ENCODE measurements around the gene CRABP1. TPM values are rescaled to one million over a fixed set of nuclear protein-coding genes. Genes with fewer than 3 reads are reported as not detected.

CRABP1 gene
- total RNA-seq, 4 donors from 2014 or later = 2.1 TPM; not detected in 3

GRCh38 chr15:78389738-78390137, 49.6 kb downstream of the CRABP1 start:
- Histone ChIP-seq H3K4me1 (no peaks in the 10 kb centered on the region), H3K9me3 (no peaks in the 10 kb centered on the region), H3K27me3 (no peaks in the 10 kb centered on the region), H3K4me3 (no peak overlapping the region), H3K36me3 (no peaks in the 10 kb centered on the region), H3K27ac (no peak overlapping the region)
- TF ChIP-seq CTCF (IDR thresholded peaks at IDR 0.05) (no peak), POLR2A (IDR thresholded peaks at IDR 0.05) (no peak)
- DNase-seq = no peak

- TF ChIP-seq POLR2A (IDR thresholded peaks at IDR 0.05) (no peak), CTCF (IDR thresholded peaks at IDR 0.05) (no peak)
- no peak overlapping the region for H3K27ac ChIP-seq
- H3K27me3 ChIP-seq = no peaks in the 10 kb centered on the region
- H3K36me3 ChIP-seq = no peaks in the 10 kb centered on the region
- no peaks in the 10 kb centered on the region for H3K4me1 ChIP-seq
- H3K9me3 ChIP-seq = no peaks in the 10 kb centered on the region
- no peak for DNase-seq
- no peak overlapping the region for H3K4me3 ChIP-seq
Observed at GRCh38 chr15:78390242-78390641, 50.1 kb downstream of the CRABP1 start.

GRCh38 chr15:78390826-78391225, 50.7 kb downstream of the CRABP1 start:
- no peak for DNase-seq
- Histone ChIP-seq H3K9me3 (no peaks in the 10 kb centered on the region), H3K36me3 (no peaks in the 10 kb centered on the region), H3K27ac (no peak overlapping the region), H3K4me1 (no peaks in the 10 kb centered on the region), H3K4me3 (no peak overlapping the region), H3K27me3 (no peaks in the 10 kb centered on the region)
- TF ChIP-seq CTCF (IDR thresholded peaks at IDR 0.05) (no peak), POLR2A (IDR thresholded peaks at IDR 0.05) (no peak)

GRCh38 chr15:78391781-78392180, 51.6 kb downstream of the CRABP1 start:
- H3K4me1 ChIP-seq = peaks cover 0 to 4% (median 0%) of the 10 kb centered on the region in 4 donors
- no peak overlapping the region for H3K4me3 ChIP-seq
- no peaks in the 10 kb centered on the region for H3K27me3 ChIP-seq
- no peak overlapping the region for H3K27ac ChIP-seq
- TF ChIP-seq CTCF (IDR thresholded peaks at IDR 0.05) = no peak
- TF ChIP-seq POLR2A (IDR thresholded peaks at IDR 0.05) = no peak
- no peaks in the 10 kb centered on the region for H3K9me3 ChIP-seq
- no peak for DNase-seq
- no peaks in the 10 kb centered on the region for H3K36me3 ChIP-seq

- DNase-seq = peak in 2 of 3 donors; percentile 66 to 72
- H3K9me3 ChIP-seq = no peaks in the 10 kb centered on the region
- no peaks in the 10 kb centered on the region for H3K27me3 ChIP-seq
- H3K4me3 ChIP-seq = no peak overlapping the region
- no peaks in the 10 kb centered on the region for H3K36me3 ChIP-seq
- peaks cover 0 to 11% (median 2%) of the 10 kb centered on the region in 4 donors for H3K4me1 ChIP-seq
- TF ChIP-seq CTCF (IDR thresholded peaks at IDR 0.05) (no peak), POLR2A (IDR thresholded peaks at IDR 0.05) (no peak)
- H3K27ac ChIP-seq = no peak overlapping the region
Observed at GRCh38 chr15:78392430-78392829, 52.3 kb downstream of the CRABP1 start.

- TF ChIP-seq CTCF (IDR thresholded peaks at IDR 0.05) (no peak), POLR2A (IDR thresholded peaks at IDR 0.05) (no peak)
- DNase-seq = no peak
Observed at GRCh38 chr15:78393137-78393536, 53.0 kb downstream of the CRABP1 start.

More at GRCh38 chr15:78393137-78393536, 53.0 kb downstream of the CRABP1 start:
- no peaks in the 10 kb centered on the region for H3K27me3 ChIP-seq
- H3K4me1 ChIP-seq = peaks cover 0 to 11% (median 2%) of the 10 kb centered on the region in 4 donors
- H3K27ac ChIP-seq = no peak overlapping the region
- H3K4me3 ChIP-seq = no peak overlapping the region
- H3K9me3 ChIP-seq = no peaks in the 10 kb centered on the region
- H3K36me3 ChIP-seq = no peaks in the 10 kb centered on the region

All from Peyer's patch (tissue), 4 donors.